Measurements from ENCODE around the gene SPRR5.
A peak's percentile ranks its signal among the peaks of the same experiment; 100 is the strongest.

Gene SPRR5, protein sequence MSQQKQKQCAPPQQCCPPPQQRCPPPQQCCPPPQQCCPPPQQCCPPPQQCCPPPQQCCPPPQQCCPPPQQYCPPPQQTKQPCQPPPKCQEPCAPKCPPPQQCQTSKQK

DNA sequence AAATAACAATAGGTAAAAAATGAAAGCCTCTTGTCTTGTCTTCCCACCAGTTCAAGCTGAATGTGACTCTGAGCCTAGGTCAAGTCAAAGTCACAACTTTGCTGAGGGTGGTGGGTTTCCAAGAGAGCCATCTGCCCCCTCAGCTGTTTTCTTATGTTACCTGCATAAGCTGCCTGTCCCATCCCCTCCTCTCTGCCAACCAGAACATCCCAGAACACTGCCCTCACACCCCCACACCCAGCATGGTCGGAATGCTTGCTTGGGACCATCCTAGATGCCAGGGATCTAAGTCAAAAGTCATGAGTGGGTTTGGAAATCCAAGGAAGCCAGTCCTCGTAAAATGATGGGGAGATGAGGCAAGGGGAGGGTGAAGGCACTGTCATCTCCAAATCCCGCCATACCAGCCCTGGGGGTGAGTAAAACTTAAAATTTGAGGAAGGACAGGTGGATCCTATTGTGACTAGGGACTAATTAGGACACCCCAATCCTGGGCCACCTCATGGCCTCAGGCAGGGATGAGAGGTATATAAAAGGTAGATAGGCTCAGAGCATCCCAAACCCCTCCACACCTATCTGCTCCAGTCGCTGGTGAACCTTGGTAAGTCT, at the start of gene SPRR5:
Gene SPRR5, plus strand, starts transcription at position 556 of the 606 bp plus-strand sequence. CDS start 1,349 bp downstream, outside the sequence.
- DNase-seq (ENCODE audit: low spot score), result no peak

DNA sequence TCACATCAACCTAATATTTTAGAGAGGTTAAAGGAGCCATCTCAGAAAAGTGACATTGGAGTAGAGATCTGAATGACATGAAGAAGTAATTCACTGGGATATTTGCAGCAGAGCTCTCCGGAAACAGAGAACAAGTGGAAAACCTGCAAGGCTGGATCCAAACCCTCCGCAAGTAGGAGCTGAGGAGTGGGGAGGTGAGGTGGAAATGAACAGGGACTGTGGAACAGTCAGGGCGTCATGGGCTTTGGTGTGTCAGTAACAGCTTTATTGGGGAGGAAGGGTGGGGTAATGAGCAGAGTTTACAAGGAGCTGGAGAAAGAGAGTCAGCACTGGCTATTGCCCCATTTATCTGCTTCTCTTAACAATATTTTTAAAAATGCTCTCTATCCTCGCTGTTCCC, 48.0 kb upstream of the SPRR5 start:
- DNase-seq (ENCODE audit: low spot score), result no peak

DNA sequence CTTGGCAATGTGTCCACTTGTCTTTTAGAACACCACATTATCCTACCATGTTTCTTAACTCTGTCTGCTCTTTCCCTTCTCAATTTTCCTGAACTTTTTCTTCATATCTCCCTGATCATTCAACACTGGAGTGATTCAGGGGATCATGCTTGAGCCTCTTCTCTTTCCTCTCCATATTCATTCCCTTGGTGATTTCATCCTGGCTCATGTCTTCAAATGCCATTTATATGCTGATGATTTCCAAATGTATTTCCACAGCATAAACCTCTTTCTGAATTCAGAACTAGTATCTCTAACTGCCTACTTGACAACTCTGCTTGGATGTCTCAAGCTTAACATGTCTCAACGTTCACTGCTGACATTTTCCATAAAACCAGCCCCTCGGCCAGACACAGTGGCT, 47.1 kb upstream of the SPRR5 start:
- no peak for DNase-seq (ENCODE audit: low spot score)

DNA sequence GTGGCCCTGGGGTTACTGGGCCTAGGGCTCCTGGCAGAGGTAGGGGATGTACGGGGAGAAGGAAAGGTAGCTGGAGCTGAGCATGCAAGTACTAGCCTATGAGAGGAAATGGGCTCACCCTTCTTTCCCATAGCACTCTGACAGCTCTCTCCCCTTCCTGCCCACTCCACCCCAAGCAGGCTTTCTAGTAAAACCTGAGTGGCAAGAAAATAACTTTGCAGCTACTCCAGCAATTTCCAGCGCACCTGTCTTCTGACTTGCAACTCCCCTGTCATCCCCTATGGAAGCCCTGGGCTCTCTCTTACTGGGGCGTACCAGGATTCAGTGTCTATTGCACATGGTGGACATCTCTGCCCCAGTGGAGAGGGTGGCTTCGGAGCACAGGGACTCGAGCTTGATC, 45.4 kb upstream of the SPRR5 start:
- DNase-seq (ENCODE audit: low spot score), result no peak

GRCh38 chr1:152902636-152903035, 44.4 kb upstream of the SPRR5 start:
- no peak for DNase-seq (ENCODE audit: low spot score)

DNA sequence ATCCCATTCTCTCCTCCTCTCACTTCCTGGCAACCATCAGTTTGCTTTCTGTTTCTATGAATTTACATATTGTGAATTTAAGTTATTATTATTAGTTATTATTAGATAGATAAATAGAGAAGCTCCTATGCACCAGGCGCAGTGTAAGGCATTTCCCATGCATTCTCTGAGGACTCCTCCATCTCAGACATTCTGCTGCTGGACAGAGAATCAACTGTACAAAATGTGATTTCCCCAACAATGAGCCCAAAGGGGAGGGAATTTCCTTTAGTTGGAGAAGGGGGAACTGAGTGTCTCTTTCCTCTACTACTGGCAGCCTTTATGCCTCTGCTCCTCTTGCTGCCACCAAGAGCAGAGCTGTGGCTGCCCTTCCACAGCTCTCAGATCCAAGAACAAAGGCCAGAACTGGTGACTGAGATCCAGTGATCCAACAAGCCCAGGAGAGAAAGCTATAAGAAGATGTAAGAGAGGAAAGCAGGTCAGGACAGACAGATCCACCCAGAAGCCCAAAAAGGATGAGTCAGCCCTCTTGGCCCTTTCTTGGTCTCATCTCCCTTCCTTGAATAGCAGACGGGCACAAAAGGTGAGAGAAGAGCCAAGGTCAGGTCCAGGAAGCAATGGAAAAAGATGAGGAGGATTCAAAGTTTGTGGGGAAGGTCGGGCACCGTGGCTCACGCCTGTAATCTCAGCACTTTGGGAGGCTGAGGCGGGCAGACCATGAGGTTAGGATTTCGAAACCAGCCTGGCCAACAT, 42.1 kb upstream of the SPRR5 start:
- DNase-seq (ENCODE audit: low spot score), result no peak

DNA sequence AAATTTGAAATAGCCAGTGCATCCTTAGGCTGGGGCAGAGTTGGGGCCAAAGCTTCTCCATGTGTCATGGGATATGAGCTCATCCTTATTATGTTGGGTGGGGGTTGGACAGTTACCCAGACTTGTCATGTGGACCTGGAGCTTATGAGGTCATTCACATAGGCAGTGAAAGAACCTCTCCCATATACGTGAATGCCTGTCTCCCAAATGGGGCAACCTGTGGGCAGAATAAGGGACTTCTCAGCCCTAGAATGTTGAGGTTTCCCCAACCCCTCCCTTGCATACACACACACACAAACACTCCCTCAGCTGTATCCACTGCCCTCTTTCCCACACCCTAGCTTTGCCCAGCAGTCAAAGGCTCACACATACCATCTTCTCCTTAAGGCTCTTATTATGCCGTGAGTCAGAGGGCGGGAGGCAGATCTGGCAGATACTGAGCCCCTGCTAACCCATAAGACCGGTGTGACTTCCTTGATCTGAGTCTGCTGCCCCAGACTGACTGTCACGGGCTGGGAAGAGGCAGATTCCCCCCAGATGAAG, 40.9 kb upstream of the SPRR5 start:
- DNase-seq (ENCODE audit: low spot score), result no peak

- no peak for DNase-seq (ENCODE audit: low spot score)
These were observed 39.1 kb upstream of the SPRR5 start, which contains the start of gene IVL for GRCh38 chr1:152907686-152908601. IVL (plus strand) TSS chr1:152908546; CDS start chr1:152909798, 1,252 bp downstream.

DNA sequence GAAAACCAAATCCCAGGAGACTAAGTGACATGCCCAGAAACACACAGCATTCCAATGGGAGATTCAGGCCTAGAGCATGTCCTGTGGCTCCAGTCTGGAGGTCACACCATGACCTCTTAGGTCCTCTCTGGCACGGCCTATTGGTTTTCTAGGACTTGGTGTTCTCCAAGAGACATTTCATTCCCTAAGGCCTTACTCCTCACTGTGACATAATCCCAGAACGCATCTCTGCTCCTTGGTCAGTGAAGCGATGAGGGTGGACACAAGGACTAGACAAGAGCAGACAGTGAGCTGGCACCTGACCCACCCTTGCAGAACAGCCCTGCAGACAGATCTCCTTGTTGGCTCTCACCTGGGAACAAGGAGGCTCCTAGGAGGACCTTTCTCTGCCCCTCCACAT, 37.8 kb upstream of the SPRR5 start:
- DNase-seq (ENCODE audit: low spot score), result no peak

- no peak for DNase-seq (ENCODE audit: low spot score)
These were observed 34.5 kb upstream of the SPRR5 start for GRCh38 chr1:152912471-152912870.

- no peak for DNase-seq (ENCODE audit: low spot score)
These were observed 34.1 kb upstream of the SPRR5 start for GRCh38 chr1:152912900-152913299.

DNA sequence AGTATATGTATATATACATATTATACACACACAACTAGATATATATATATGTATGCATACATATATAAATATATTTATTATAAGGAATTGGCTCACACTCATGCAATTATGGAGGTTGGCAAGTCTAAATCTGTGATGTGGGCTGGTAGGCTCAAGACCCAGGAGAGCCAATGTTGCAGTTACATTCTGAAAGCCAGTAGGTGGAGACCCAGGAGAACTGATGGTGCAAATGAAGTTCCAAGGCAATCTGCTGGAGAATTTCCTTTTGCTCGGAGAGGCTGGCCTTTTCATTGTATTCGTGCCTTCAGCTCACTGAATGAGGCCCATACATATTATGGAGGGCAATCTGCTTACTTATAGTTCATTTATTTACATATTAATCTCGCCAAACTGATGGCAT, 29.2 kb upstream of the SPRR5 start:
- DNase-seq (ENCODE audit: low spot score), result peak; percentile 77

GRCh38 chr1:152919071-152919470, 27.9 kb upstream of the SPRR5 start:
- DNase-seq (ENCODE audit: low spot score), result no peak

DNA sequence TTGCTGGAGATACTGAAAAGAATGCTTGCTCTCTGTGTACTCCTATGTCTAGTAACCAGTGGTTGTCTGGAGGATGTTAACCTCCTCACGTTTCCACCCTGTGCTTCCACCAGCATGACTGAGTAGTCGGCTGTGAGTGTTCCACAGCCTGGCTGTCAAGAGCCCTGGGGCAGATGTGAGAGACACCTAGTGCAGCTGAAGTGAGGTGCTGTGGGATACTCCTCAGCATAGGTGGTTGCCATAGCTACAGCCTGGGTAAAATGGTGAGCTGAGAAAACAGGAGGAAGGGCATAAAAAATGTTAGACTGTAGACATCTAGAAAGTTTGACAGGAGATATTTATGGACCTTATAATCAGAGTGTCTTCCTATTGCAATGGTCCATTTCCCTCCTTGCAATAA, 22.8 kb upstream of the SPRR5 start:
- DNase-seq (ENCODE audit: low spot score), result no peak

DNA sequence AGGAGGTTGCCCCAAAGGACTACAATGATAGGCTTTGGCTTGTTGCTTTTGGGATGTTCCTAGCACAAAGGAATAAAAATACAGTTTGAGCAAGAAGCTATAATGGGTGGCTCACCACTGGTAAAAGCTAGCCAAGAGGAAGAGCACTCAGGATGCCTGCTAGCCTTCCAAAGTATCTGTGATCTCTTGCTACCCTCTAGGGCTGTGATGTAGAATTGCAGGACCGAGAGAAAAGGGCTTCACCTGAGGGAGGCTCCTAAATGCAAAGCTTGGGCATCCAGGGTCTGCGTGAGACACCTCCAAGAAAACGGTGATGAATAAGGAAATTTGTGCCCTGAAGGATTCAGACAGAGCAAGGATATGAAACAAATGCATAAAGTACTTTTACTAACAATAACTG, 20.9 kb upstream of the SPRR5 start:
- DNase-seq (ENCODE audit: low spot score), result peak; percentile 20

DNA sequence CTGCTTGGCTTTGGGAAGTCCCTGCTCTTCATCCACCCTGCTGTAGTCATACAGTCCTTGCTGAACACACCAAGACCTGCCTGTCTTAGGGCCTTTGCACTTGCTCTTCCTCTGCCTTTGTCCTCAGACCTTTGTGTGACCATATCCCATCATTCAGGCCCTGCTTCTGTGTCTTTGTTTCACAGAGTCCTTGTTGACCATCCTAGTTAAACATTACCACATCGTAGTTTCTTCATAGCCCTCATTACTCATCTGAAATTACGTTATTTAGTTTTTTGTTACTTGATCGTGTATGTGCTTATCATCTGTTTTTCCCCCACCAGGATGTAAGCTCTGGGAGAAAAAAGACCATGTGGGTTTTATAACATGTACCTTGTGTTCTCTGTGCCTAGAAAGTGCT, 18.3 kb upstream of the SPRR5 start:
- DNase-seq (ENCODE audit: low spot score), result no peak

- no peak for DNase-seq (ENCODE audit: low spot score)
These were observed 14.7 kb upstream of the SPRR5 start for GRCh38 chr1:152932170-152932811.

DNA sequence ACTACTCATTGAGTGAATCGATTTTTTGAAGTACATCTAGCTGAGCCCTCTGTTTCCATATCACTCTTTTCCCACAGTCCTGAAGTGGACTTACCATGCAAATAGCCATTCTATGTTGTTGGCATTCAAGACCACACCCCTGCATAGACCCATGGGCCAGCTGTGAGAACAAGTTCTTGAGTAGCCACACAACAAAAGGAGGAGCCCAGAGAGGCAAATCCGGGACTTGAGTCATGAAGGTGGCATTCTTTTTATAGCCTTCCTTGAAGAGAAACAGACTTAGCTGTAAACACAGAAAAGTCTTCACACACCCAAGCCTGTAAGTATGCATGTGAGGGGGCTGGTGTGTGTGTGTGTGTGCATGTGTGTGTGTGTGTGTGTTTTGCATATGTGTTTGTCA, 13.8 kb upstream of the SPRR5 start:
- DNase-seq (ENCODE audit: low spot score), result no peak

DNA sequence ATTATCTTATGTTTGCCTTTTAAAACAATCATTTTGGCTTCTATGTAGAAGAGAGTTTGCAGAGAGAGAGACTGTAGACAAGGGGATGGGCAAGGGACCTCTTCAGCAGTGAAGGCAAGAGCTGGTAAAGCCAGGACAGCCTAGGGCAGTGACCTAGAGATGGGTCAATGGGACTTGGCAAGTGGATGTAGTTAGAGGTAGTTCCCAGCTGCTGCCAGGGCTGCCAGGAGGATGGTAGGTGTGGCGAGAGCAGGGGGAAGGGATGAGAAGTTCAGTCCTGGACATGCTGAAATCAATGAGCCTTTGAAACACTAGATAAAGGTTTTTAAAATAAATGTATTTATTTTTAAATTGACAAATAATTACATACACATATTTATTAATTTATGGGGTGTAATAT, 6.4 kb upstream of the SPRR5 start:
- no peak for DNase-seq (ENCODE audit: low spot score)

DNA sequence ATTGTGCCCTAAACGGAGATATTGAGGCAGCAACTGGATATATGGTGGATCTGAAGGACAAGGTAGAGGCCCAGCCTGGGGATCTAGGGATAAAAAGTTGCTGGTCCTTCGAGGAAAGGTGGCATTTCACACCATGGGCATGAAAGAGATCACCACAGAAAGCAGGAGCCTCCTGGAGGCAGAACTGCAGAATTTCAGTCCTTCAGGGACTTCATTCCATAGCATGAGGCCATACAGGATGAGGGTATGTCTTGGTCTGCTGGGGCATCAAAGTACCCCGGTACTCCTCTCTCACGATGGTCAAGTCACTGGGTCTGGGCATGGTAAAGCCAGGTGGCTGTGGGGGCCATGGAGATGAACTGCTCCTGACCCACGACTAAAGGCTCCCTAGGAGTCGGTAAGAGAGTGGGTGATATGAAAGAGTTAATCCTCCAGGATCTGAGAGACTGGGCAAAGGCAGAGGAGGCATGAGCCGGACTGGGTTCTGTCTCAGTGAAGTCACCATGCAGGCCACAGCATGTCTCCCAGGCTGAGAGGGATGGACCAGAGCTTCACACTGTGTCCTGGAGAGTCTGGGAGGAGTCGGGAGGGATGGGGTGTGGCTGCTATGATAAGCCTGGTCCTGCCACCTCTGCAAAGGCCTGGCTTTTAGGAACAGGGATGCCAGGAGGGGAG, 5.8 kb upstream of the SPRR5 start:
- DNase-seq (ENCODE audit: low spot score), result no peak

DNA sequence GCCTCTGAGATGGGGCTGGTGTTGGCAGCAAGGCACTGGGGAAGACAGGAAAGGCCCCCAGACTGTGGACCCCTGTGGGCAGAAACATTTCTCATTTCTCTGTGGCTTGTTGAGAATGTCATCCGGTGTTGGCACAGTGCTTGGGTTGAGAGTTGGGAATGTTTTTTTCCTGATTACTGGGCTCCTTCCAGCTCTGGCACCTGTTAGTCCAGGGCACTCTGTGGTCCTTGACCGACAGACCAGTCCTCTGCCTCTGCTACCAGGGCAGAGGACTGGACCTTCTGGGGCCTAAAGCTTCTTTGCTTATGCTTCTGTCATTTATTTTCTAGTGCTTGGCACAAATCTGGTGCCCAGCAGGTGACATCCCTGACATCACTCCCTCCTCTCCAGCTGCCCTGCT, 4.8 kb upstream of the SPRR5 start:
- DNase-seq (ENCODE audit: low spot score), result no peak

Measured in pons (tissue), 1 donor.